Natural killer cell (primary cell): ENCODE results near the gene OR1F1. TPM values are rescaled to one million over a fixed set of nuclear protein-coding genes. Genes with fewer than 3 reads are reported as not detected.

ENCODE experiments used
- ATAC-seq, 3 donors: fragments of 150-1000 bp in 2 of 3; fragments of 200-7000 bp in 1 of 3; cut with Tn5 transposase; 1 replicate in 1 of 3; 2 replicates in 2 of 3; pipeline ENCODE4 v1.10.0; 2021; ENCODE audit warnings: mild to moderate bottlenecking in 2 of 3, moderate library complexity in 2 of 3
- DNase-seq, 2 donors: peaks; one replicate each; pipeline versions ENCODE4 v3.0.0 to v3.0.0-alpha.2; 2013 to 2021; ENCODE audit warnings: mixed read lengths in 1 of 2
- H3K27ac ChIP-seq: one replicate; pipeline ENCODE4 v1.5.1; 2013; ENCODE audit warnings: mild to moderate bottlenecking, low read length
- H3K27me3 ChIP-seq: one replicate; pipeline ENCODE4 v1.6.1; 2013; ENCODE audit warnings: low read length; ENCODE audit not compliant: control insufficient read depth, insufficient read depth
- H3K36me3 ChIP-seq: one replicate; pipeline ENCODE4 v1.6.1; 2013; ENCODE audit warnings: low read length; ENCODE audit not compliant: control insufficient read depth, insufficient read depth
- H3K4me1 ChIP-seq: one replicate; pipeline ENCODE4 v1.6.1; 2013; ENCODE audit warnings: low read length; ENCODE audit not compliant: control insufficient read depth, insufficient read depth
- H3K4me3 ChIP-seq: one replicate; pipeline ENCODE4 v1.5.1; 2013; ENCODE audit warnings: low read length
- H3K9me3 ChIP-seq: one replicate; pipeline ENCODE4 v1.6.1; 2013; ENCODE audit warnings: low read length; ENCODE audit not compliant: control insufficient read depth, insufficient read depth
- H3K27ac Mint-ChIP-seq, 2 donors: one replicate each; pipeline ENCODE4 v1.8.0; 2022; ENCODE audit warnings: mild to moderate bottlenecking in 2 of 2, mixed read lengths in 2 of 2, moderate library complexity in 1 of 2
- H3K27me3 Mint-ChIP-seq, 2 donors: one replicate each; pipeline ENCODE4 v1.8.0; 2022; ENCODE audit warnings: low read depth in 2 of 2, mixed read lengths in 2 of 2
- H3K36me3 Mint-ChIP-seq: one replicate; pipeline ENCODE4 v1.8.0; 2022; ENCODE audit warnings: mixed read lengths
- H3K4me1 Mint-ChIP-seq, 2 donors: one replicate each; pipeline ENCODE4 v1.8.0; 2022; ENCODE audit warnings: mixed read lengths in 2 of 2
- H3K4me3 Mint-ChIP-seq: one replicate; pipeline ENCODE4 v1.8.0; 2022; ENCODE audit warnings: mild to moderate bottlenecking, moderate library complexity, mixed read lengths
- H3K9me3 Mint-ChIP-seq, 2 donors: one replicate each; pipeline ENCODE4 v1.8.0; 2022; ENCODE audit warnings: mixed read lengths in 2 of 2
- WGBS: methylation state at CpG from one replicate; pipeline ENCODE4 v1.1.7; 2013; ENCODE audit warnings: missing lambda C conversion rate; ENCODE audit not compliant: insufficient coverage; 5-methylcytosine and 5-hydroxymethylcytosine counted together
- intact Hi-C: fragments of 100-400 bp; cut with micrococcal nuclease; formaldehyde crosslinking; loops from one replicate; pipeline ENCODE4 v1.14.2; 2022
- total RNA-seq, 4 donors: library from RNA; stranded (reverse); fragments of 120-200 nt in 1 of 4; gene quantifications; one replicate each; pipeline versions ENCODE4 v1.2.3 to v1.2.4, GENCODE V29; 2013 to 2022
- TF ChIP-seq, protein P1 (sequence below): fragments of 200-600 bp; IDR thresholded peaks from one replicate; pipeline ENCODE4 v1.8.0; 2022; ENCODE audit warnings: antibody characterized with exemption

OR1F1 gene
- total RNA-seq, 3 donors from 2014 or later (not counting 1 experiment from before 2014, with no cell fraction given) = not detected

DNA sequence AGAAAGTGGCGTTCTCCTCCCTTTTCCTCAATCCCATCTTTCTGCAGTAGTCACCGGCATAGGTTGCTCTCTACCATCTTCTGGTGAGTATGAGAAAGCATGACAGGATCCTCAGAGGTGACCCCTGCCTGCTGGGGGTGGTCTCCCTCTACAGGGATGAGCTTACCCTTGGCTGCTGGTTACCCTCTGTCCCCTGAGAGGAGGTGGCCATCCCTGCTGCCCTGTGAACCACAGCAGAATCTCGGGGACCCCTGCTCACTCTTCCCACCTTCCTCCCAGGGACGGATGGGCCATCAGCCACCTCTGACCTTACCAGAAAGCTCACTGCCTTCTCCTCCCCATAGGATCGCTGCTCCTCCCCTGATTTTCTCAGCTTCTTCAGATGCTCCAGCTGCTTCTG lies 60.6 kb downstream of the OR1F1 start:
- Mint-ChIP-seq H3K36me3 (no peaks in the 10 kb centered on the region), H3K9me3 (no peaks in the 10 kb centered on the region), H3K4me1 (no peaks in the 10 kb centered on the region), H3K27ac (no peak overlapping the region), H3K4me3 (no peak overlapping the region), H3K27me3 (peaks cover 21 to 23% of the 10 kb centered on the region in 2 donors)
- TF ChIP-seq, protein P1, sequence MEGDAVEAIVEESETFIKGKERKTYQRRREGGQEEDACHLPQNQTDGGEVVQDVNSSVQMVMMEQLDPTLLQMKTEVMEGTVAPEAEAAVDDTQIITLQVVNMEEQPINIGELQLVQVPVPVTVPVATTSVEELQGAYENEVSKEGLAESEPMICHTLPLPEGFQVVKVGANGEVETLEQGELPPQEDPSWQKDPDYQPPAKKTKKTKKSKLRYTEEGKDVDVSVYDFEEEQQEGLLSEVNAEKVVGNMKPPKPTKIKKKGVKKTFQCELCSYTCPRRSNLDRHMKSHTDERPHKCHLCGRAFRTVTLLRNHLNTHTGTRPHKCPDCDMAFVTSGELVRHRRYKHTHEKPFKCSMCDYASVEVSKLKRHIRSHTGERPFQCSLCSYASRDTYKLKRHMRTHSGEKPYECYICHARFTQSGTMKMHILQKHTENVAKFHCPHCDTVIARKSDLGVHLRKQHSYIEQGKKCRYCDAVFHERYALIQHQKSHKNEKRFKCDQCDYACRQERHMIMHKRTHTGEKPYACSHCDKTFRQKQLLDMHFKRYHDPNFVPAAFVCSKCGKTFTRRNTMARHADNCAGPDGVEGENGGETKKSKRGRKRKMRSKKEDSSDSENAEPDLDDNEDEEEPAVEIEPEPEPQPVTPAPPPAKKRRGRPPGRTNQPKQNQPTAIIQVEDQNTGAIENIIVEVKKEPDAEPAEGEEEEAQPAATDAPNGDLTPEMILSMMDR = no peak
- H3K9me3 ChIP-seq = no peaks in the 10 kb centered on the region
- H3K27ac ChIP-seq = no peak overlapping the region
- intact Hi-C loops = no loop called here
- H3K4me3 ChIP-seq = no peak overlapping the region
- no peaks in the 10 kb centered on the region for H3K27me3 ChIP-seq
- H3K4me1 ChIP-seq = no peaks in the 10 kb centered on the region
- 87% methylated on average over 5 of the region's 5 CpGs for WGBS
- ATAC-seq (no peak), DNase-seq (no peak)
- H3K36me3 ChIP-seq = no peaks in the 10 kb centered on the region

DNA sequence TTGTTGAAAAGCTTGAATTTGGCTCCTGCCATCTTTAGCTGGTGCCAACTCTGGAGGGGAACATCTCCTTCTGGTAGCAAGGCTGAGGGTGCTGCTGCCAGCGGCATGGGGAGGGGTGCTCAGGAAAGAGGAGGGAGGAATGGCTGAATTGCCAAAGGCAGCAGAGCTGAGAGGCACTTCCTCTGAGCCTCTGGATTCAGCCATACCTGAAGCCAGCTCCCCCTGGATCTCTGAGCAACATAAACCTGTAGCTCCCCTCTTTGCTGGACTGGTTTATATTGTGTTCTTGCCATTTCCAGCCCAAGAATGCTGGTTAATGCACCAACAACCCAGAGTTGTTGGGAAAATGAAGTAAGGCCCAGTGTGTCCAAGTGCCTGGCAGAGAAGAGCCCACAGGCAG lies 61.0 kb downstream of the OR1F1 start:
- intact Hi-C loops = no loop called here
- Mint-ChIP-seq H3K36me3 (no peaks in the 10 kb centered on the region), H3K4me1 (no peaks in the 10 kb centered on the region), H3K4me3 (no peak overlapping the region), H3K9me3 (no peaks in the 10 kb centered on the region), H3K27me3 (peaks cover 19 to 22% of the 10 kb centered on the region in 2 donors), H3K27ac (no peak overlapping the region)
- Histone ChIP-seq H3K36me3 (no peaks in the 10 kb centered on the region), H3K9me3 (no peaks in the 10 kb centered on the region), H3K27ac (no peak overlapping the region), H3K4me3 (no peak overlapping the region), H3K27me3 (no peaks in the 10 kb centered on the region), H3K4me1 (no peaks in the 10 kb centered on the region)
- TF ChIP-seq, protein P1 = no peak
- WGBS = 78% methylated on average over 1 of the region's 1 CpG
- DNase-seq (no peak), ATAC-seq (no peak)

DNA sequence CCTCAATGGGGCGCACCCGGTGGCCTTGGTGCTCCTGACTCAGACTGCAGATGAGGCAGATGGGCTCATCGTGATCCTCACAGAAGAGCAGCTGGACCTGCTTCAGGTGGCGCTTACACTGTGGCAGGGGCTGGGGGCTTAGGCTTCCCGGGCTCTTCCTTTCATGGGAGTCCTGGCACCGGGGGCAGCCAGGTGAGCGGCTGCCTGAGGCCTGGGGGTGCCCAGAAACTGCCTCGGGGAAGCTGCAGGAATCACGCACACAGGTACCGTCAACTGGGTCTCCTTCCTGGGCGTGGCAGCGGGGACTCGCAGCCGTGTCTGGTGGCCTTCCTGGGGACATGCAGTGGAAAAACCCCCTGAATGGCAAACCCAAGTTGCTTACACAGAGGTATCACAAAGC lies 61.4 kb downstream of the OR1F1 start:
- DNase-seq = no peak
- ATAC-seq = no peak
- Mint-ChIP-seq H3K4me1 (no peaks in the 10 kb centered on the region), H3K27ac (no peak overlapping the region), H3K27me3 (peaks cover 17 to 20% of the 10 kb centered on the region in 2 donors), H3K36me3 (no peaks in the 10 kb centered on the region), H3K9me3 (no peaks in the 10 kb centered on the region), H3K4me3 (no peak overlapping the region)
- Histone ChIP-seq H3K4me3 (no peak overlapping the region), H3K4me1 (no peaks in the 10 kb centered on the region), H3K27me3 (no peaks in the 10 kb centered on the region), H3K9me3 (no peaks in the 10 kb centered on the region), H3K27ac (no peak overlapping the region), H3K36me3 (no peaks in the 10 kb centered on the region)
- TF ChIP-seq, protein P1 = no peak
- intact Hi-C loops = no loop called here
- WGBS = 85% methylated on average over 14 of the region's 14 CpGs

DNA sequence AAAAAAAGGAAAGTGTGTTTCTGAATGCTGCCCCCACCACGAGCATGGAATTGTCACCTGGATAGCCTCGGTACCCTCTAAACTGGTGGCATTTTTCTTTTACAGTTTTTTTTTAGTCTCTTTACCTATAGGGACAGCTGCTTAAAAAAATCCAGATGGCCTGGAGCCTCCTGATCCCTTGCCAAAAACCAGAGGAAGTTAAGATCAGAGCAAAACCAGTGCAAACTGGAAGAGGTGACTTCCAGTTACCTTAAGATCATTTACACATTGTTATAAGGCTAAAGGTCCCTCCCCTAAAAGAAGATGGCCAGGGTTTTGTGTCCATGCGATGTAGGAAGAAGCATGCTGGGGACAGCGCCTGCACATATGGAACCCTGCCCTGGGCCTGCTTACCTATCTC lies 65.0 kb downstream of the OR1F1 start:
- Mint-ChIP-seq H3K36me3 (no peaks in the 10 kb centered on the region), H3K9me3 (no peaks in the 10 kb centered on the region), H3K27me3 (peaks cover 8 to 12% of the 10 kb centered on the region in 2 donors), H3K4me1 (no peaks in the 10 kb centered on the region), H3K27ac (no peak overlapping the region), H3K4me3 (no peak overlapping the region)
- DNase-seq (no peak), ATAC-seq (no peak)
- no peaks in the 10 kb centered on the region for H3K9me3 ChIP-seq
- H3K27ac ChIP-seq = no peak overlapping the region
- intact Hi-C loops = no loop called here
- 86% methylated on average over 4 of the region's 4 CpGs for WGBS
- H3K4me3 ChIP-seq = no peak overlapping the region
- TF ChIP-seq, protein P1 = no peak
- no peaks in the 10 kb centered on the region for H3K36me3 ChIP-seq
- H3K4me1 ChIP-seq = peaks cover 6% of the 10 kb centered on the region
- H3K27me3 ChIP-seq = no peaks in the 10 kb centered on the region
